Sigmoid colon (tissue), 4 donors: ENCODE measurements around the gene MAPRE2.

ENCODE experiments used
- CTCF ChIP-seq, 4 experiments: fragments of 450-650 bp in 3 of 4; fragments of 200-600 bp in 1 of 4; IDR thresholded peaks; one replicate each; pipeline ENCODE4 v1.5.1; 2016 to 2019; ENCODE audit warnings: antibody characterized with exemption in 4 of 4, mild to moderate bottlenecking in 3 of 4, moderate library complexity in 2 of 4
- EP300 ChIP-seq, 4 donors: sonication (generic); formaldehyde crosslinking; IDR thresholded peaks; one replicate each; pipeline ENCODE4 v1.6.1; 2017; ENCODE audit warnings: antibody characterized with exemption in 4 of 4
- POLR2A ChIP-seq, 2 donors: fragments of 450-650 bp; IDR thresholded peaks; one replicate each; pipeline ENCODE4 v1.6.1; 2016; ENCODE audit warnings: antibody characterized with exemption in 2 of 2, mild to moderate bottlenecking in 2 of 2, moderate library complexity in 2 of 2
- POLR2AphosphoS5 ChIP-seq, 4 donors: sonication (generic); formaldehyde crosslinking; IDR thresholded peaks; one replicate each; pipeline ENCODE4 v1.6.1; 2017; ENCODE audit warnings: antibody characterized with exemption in 4 of 4

GRCh38 chr18:35178260-35178659 lies 137.0 kb downstream of the MAPRE2 start:
- TF ChIP-seq CTCF (IDR thresholded peaks at IDR 0.05) (no peak), POLR2AphosphoS5 (IDR thresholded peaks at IDR 0.05) (no peak), POLR2A (IDR thresholded peaks at IDR 0.05) (no peak), EP300 (IDR thresholded peaks at IDR 0.05) (no peak)
